T-helper 9 cell (primary cell): Measurements from ENCODE around the gene BCAP31.
"Not testable (repeated sequence)": the region's sequence is repeated elsewhere in the genome, so short reads cannot be mapped to it uniquely, and the experiment has no call there.

Experiments used
- DNase-seq: peaks from one replicate; pipeline ENCODE4 v3.0.0-alpha.2; 2020

The BCAP31 gene

DNA sequence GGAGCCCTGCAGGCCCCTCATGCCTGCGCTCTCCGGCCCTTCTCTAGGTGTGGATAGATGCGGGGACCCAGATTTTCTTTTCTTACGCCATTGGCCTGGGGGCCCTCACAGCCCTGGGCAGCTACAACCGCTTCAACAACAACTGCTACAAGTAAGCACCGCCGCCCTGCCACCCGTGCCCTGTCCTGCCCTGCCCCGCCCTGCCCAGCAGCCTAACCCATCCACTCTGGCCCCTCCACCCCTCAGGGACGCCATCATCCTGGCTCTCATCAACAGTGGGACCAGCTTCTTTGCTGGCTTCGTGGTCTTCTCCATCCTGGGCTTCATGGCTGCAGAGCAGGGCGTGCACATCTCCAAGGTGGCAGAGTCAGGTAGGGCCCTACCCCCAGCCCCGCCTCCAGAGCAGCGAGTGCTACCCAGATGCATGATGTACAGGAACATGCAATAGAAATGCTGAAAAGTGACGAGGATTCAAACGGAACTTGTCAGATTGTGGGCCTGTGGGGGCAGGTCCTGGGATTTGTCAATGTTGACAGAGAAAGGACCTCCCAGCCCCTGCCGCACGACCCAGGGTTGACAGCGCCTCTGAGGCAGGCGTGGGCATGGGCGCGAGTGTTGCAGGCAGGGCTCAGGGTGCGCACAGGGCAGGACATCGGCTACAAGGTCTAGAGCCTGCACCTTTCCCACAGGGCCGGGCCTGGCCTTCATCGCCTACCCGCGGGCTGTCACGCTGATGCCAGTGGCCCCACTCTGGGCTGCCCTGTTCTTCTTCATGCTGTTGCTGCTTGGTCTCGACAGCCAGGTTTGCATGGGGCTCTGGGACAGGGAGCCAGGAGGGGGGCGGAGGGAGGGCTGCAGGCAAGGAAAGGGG, 30.7 kb downstream of the BCAP31 start:
- no peak for DNase-seq

GRCh38 chrX:153692611-153693156, 31.5 kb downstream of the BCAP31 start:
- DNase-seq, result no peak

DNA sequence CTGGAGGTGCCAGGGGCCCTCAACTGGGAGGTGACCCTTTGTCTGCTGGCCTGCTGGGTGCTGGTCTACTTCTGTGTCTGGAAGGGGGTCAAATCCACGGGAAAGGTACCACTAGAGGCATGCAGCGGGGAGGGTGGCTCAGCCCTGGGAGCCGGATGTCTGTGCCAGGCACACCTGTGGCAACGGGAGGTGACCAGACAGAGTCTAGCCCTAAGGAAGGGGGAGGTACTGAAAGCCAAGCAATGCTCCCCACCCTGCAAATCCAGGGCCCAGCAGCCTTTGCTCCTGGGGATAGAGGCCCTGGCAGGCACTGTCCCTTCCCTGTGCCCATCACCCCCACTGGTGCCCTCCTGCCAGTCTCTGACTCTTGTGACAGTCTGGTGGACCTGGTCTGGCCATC, 32.2 kb downstream of the BCAP31 start:
- no peak for DNase-seq

- DNase-seq, result not testable (repeated sequence)
Observed at GRCh38 chrX:153691032-153691827, 33.0 kb downstream of the BCAP31 start.

- no peak for DNase-seq
Observed at GRCh38 chrX:153690466-153690865, 33.7 kb downstream of the BCAP31 start.

- DNase-seq, result no peak
Observed at GRCh38 chrX:153689654-153690465, 34.3 kb downstream of the BCAP31 start.

DNA sequence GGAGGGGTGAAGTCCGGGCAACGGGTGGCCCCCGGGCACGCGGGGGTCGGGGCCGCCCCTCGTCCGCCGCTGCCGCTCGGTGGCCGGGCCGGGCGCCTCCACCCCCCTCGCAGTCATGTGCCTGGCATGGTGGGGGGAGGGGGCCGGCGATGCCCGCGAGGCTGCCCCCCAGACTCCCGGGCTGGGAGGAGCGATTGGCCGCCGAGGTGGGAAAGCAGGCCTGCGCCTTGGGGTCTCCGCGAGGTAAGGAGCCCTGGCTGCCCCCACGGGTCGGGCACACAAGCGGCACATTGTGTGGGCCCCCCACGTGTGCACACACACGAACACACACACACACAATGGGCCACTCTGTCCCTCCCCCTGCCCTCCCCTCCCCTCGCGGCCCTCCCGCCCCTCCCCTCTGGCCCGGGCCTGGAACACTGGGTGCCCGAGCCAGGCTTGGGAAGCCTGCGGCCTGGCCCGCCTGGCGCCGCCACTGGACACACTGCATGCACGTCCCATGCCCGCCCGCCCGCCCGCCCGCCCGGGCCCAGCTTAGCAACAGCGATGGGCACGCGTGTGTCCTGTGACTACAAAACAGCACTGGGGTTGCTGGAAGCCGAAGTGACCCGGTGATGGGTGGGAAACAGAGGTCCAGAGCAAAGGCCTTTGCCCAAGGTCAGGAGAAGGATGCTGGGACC, 35.1 kb downstream of the BCAP31 start:
- DNase-seq, result no peak

- DNase-seq, result no peak
Observed at GRCh38 chrX:153688506-153688905, 35.7 kb downstream of the BCAP31 start.

DNA sequence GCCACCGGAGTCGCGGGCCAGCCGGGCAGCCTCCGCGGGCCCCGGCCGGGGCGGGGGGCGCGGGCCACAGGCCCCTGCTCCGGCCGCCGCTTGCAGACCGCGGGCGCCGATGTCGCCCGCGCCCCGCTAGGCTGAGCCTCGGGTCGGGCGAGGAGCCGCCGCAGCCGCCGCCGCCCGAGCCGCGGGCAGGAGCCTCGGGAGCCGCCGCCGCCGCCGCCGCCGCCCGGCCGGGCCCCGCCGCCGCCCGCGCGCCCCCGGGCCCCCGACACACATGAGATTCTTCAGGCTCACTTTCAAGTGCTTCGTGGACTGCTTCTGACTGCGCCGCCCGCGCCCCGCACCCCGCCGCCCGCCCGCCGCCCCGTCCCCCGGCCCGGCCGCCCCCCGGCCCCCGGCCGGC, 36.1 kb downstream of the BCAP31 start:
- no peak for DNase-seq

- peak; percentile 23 for DNase-seq
Observed at GRCh38 chrX:153687121-153688039, 36.8 kb downstream of the BCAP31 start, which contains the start of gene SLC6A8. SLC6A8 (plus strand) TSS chrX:153687926; CDS start chrX:153688575, 649 bp downstream.

DNA sequence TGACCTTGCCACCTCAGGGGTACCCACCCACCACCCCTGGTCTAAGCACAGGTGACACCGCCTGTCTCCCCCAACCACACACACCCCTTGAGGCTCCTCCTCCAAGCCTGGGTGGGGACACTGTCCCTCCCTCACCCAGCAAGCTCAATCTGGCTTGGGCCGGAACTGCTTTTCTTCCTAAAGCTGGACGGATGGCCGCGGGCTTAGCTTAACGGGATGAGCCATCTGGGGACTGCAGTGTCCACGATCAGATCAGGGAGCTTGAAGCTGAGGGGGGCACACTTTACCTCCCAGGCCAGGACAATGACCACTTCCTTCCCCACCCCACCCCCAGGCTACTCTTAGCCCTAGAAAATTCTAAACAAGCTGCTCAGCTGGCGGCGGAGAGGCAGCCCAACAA, 37.5 kb downstream of the BCAP31 start:
- no peak for DNase-seq

GRCh38 chrX:153685751-153686696, 38.2 kb downstream of the BCAP31 start:
- DNase-seq, result no peak

GRCh38 chrX:153685156-153685536, 39.0 kb downstream of the BCAP31 start:
- no peak for DNase-seq

GRCh38 chrX:153684467-153685155, 39.6 kb downstream of the BCAP31 start:
- DNase-seq, result no peak

GRCh38 chrX:153683486-153683885, 40.7 kb downstream of the BCAP31 start:
- not testable (repeated sequence) for DNase-seq

DNA sequence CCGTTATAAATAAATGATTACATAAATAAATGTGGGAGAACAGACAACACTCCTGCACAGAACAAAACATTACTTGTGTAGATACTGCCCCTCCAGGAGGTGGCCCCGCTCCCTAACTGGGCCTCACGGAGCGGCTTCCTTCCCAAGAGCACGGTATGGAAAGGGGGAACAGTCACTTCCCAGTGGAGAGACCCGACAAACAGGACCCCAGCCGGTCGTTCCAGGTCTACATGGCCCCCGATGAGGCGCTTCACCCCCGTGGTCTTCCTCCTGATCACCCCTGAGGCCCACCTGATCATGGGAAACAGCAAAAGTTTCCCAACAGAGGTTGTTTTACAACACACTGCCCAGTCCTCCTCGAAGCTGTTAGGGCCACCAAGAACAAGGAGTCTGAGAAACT, 43.0 kb downstream of the BCAP31 start:
- no peak for DNase-seq

DNA sequence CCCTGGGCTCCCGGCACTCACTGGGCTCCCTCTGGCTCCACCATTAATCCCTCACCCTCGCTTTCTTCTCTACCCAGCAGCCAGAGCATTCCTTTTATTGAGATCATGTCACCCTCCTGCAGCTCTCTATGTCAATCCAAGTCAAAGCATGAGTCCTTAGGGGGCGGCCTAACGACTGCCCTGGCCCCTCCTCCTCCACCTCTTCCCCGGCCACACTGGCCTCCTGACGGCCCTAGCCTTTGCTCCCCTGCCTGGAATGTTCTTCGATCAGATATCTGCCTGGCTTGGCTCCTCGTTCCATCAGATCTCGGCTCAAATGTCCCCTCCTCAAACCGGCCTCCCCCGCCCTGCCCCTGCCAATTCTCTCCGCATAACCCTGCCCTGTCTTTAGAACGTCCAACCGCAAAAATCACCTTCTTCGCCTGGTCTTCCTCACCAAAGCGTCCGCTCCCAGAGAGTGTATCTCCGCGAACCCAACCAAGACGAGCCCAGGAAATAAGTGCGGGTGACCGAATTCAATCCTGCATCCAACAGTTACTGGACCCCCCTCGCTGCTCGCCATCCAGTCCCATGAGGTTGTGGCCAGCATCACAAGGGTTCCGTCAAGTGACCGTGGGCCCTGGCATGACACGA, 49.9 kb downstream of the BCAP31 start:
- no peak for DNase-seq

DNA sequence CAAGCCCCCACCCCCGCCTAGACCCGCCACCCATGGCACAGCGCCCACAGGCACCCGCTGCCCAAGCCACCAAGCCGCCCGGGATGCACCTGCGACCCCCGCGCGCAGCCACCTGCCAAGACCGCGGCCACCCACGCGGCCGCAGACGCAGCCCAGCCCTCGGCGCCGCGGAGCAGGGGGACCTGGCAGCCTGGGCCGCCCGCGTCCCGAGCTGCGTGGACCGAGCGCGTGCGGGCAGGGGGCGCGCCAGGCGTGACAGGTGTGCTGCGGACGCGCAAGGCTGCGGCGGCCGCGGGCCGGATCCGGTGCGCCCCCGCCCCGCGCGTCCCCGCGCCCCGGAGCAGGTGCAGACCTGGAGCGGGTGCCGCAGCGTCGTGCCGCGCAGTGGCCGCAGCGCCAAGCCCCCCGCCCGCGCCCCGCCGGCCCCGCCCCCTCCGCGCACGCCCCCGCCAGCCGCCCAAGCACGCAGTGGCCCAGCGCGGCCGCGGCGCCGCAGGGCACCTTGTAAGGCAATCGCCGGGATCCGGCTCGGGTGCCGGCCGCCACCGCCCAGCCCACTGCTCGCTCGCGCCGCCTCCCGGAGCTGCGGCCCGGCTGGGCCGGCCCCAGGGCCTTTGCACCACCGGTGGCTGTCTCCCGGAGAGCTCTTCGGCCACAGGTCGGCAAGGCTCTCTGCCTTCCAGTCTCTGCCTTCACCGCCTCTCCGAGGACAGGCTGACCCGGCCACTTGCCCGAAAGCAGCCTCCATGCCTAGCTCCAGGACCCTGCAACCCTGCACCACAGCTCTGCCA, 50.6 kb downstream of the BCAP31 start, which contains the start of gene PNCK:
PNCK (minus strand) TSS at position 386 of the 791 bp plus-strand sequence. CDS start 737 bp downstream, outside the sequence.
- DNase-seq, result no peak
